ENCODE results near the gene RAD51D.

- TF ChIP-seq POLR2AphosphoS5 (IDR thresholded peaks at IDR 0.05) (no peak), CTCF (IDR thresholded peaks at IDR 0.05) (no peak), POLR2A (IDR thresholded peaks at IDR 0.05) (no peak)
Measured at GRCh38 chr17:35094902-35095301, 24.8 kb downstream of the RAD51D start.
